H1 (cell line): ENCODE results near the gene BRD4. TPM values are rescaled to one million over a fixed set of nuclear protein-coding genes. Genes with fewer than 3 reads are reported as not detected.
A peak's percentile ranks its signal among the peaks of the same experiment; 100 is the strongest.

Source experiments
- CBX5 ChIP-seq: fragments of 300-800, 300-1000 bp; sonication (generic); IDR thresholded peaks from 2 replicates; pipeline ENCODE4 v1.7.1; 2016; ENCODE audit warnings: antibody characterized with exemption, low read length, low read depth
- CEBPB ChIP-seq: IDR thresholded peaks from 2 replicates; pipeline ENCODE4 v1.6.1; 2012; ENCODE audit warnings: low read depth, low read length
- GTF2F1 ChIP-seq: IDR thresholded peaks from 2 replicates; pipeline ENCODE4 v1.6.1; 2012; ENCODE audit warnings: low read depth, low read length, improper control_type of control experiment, borderline replicate concordance
- polyA plus RNA-seq, 7 experiments: library from polyadenylated mRNA; depleted of rRNA in 3 of 7; stranded (reverse) in 5 of 7; unstranded in 2 of 7; fragments of >200 nt in 5 of 7; fragments of 200-250 nt in 2 of 7; gene quantifications; 1 replicate in 5 of 7; 2 replicates in 1 of 7; 4 replicates in 1 of 7; pipeline versions ENCODE4 v1.2.1 to v1.2.3, GENCODE V29; 2011 to 2013; ENCODE audit warnings: missing spikeins in 2 of 7, mixed read lengths in 2 of 7
- total RNA-seq: library from RNA; stranded (reverse); fragmentation: NEBNext Ultra II Directional; extraction: Animal tissue kit (Norgen Biotek cat#: 25700); gene quantifications from 2 replicates; pipeline ENCODE4 v1.2.1, GENCODE V29; 2021

Gene BRD4
- total and polyA plus RNA-seq, 2 of the 8 experiments (the other 6 are each of a cell fraction or from before 2014, with no cell fraction given) = 14.1 to 146 TPM

GRCh38 chr19:15251749-15252397, 80.5 kb downstream of the BRD4 start (continued):
- TF ChIP-seq GTF2F1 = no peak
- no peak for TF ChIP-seq CBX5
- TF ChIP-seq CEBPB = peak; percentile 75
